ENCODE measurements around the gene GALNT8. TPM values are rescaled to one million over a fixed set of nuclear protein-coding genes. Genes with fewer than 3 reads are reported as not detected.

Gene GALNT8
- total RNA-seq, 1 experiment from 2014 or later: 5.4 TPM

DNA sequence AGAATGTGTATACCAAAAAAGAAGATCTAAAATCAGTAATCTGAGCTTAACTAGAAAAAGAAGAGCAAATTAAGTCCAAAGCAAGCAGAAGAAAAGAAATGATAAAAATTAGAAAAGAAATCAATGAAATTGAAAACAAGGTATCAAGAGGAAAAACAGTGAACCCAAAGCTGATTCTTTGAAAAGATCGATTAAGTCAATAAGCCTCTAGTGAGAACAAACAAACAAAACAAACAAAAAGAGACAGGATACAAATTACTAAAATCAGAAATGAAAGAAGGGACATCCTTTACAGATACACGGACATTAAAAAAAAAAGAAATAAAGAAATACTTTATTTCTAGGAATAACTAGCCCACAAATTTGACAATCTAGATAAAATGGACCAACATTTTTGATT is 12.9 kb upstream of the GALNT8 start:
- H3K4ac ChIP-seq (ENCODE audit: low read depth, low read length): no peak overlapping the region
- no peak overlapping the region for H2BK12ac ChIP-seq (ENCODE audit: insufficient read length, low read depth, low read length)
- WGBS (ENCODE audit: extremely low coverage, insufficient read length, low lambda C conversion rate): no CpG with 5 or more reads among the region's 2 CpGs
- H3K56ac ChIP-seq (ENCODE audit: insufficient read length, low read depth, low read length): no peak overlapping the region
- H3K4me2 ChIP-seq (ENCODE audit: insufficient read depth, insufficient read length, low read length): no peak overlapping the region
- Mint-ChIP-seq H3K4me1 (peaks cover 7 to 9% of the 10 kb centered on the region in 2 experiments), H3K9me3 (no peaks in the 10 kb centered on the region), H3K27ac (no peak overlapping the region), H3K36me3 (ENCODE audit: insufficient read depth in 1 of 3, low read depth in 3 of 3) (peaks cover 0 to 15% (median 0%) of the 10 kb centered on the region in 3 experiments; a peak in 2 of 7 replicates), H3K4me3 (no peak overlapping the region), H3K27me3 (ENCODE audit: low read depth) (no peaks in the 10 kb centered on the region)
- H2BK15ac ChIP-seq (ENCODE audit: low read depth, low read length): no peak overlapping the region
- H3K23me2 ChIP-seq (ENCODE audit: insufficient read length, low read depth, low read length, poor library complexity, severe bottlenecking): no peaks in the 10 kb centered on the region
- no peak overlapping the region for H2BK120ac ChIP-seq (ENCODE audit: low read depth, low read length, poor library complexity, severe bottlenecking)
- no peak overlapping the region for H3K14ac ChIP-seq (ENCODE audit: insufficient read depth, low read length)
- H3K23ac ChIP-seq (ENCODE audit: insufficient read length, low read depth, low read length): no peak overlapping the region
- H3K9ac ChIP-seq (ENCODE audit: extremely low read depth, insufficient read length, low read length): no peak overlapping the region
- H3K27me3 ChIP-seq (ENCODE audit: insufficient read depth, low read length): no peaks in the 10 kb centered on the region
- H4K91ac ChIP-seq (ENCODE audit: insufficient read length, low read depth, low read length): no peak overlapping the region
- H3K4me1 ChIP-seq (ENCODE audit: insufficient read depth, low read length): no peaks in the 10 kb centered on the region
- TF ChIP-seq, protein P1, sequence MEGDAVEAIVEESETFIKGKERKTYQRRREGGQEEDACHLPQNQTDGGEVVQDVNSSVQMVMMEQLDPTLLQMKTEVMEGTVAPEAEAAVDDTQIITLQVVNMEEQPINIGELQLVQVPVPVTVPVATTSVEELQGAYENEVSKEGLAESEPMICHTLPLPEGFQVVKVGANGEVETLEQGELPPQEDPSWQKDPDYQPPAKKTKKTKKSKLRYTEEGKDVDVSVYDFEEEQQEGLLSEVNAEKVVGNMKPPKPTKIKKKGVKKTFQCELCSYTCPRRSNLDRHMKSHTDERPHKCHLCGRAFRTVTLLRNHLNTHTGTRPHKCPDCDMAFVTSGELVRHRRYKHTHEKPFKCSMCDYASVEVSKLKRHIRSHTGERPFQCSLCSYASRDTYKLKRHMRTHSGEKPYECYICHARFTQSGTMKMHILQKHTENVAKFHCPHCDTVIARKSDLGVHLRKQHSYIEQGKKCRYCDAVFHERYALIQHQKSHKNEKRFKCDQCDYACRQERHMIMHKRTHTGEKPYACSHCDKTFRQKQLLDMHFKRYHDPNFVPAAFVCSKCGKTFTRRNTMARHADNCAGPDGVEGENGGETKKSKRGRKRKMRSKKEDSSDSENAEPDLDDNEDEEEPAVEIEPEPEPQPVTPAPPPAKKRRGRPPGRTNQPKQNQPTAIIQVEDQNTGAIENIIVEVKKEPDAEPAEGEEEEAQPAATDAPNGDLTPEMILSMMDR (conservative IDR thresholded peaks at IDR 0.05): no peak
- DNase-seq: no peak
- H3K27ac ChIP-seq (ENCODE audit: insufficient read length, low read depth, low read length): no peak overlapping the region
- no peaks in the 10 kb centered on the region for H3K79me1 ChIP-seq (ENCODE audit: insufficient read depth, low read depth, low read length, poor library complexity, severe bottlenecking)
- H3K9me3 ChIP-seq (ENCODE audit: control insufficient read depth, low read depth, low read length): no peaks in the 10 kb centered on the region
- no peak overlapping the region for H3T11ph ChIP-seq (ENCODE audit: low read length)
- no peak overlapping the region for H4K8ac ChIP-seq (replicated peaks; ENCODE audit: insufficient read length, low read depth, low read length)
- no peak overlapping the region for H2BK5ac ChIP-seq (ENCODE audit: insufficient read length, low read length)
- no peaks in the 10 kb centered on the region for H4K20me1 ChIP-seq (ENCODE audit: control insufficient read depth, insufficient read depth, insufficient read length)
- H3K79me2 ChIP-seq (ENCODE audit: insufficient read depth, low read length): no peaks in the 10 kb centered on the region
- no peak overlapping the region for H3K18ac ChIP-seq (ENCODE audit: insufficient read length, low read depth, low read length)
- H2AK5ac ChIP-seq (ENCODE audit: insufficient read length, low read length): no peak overlapping the region
- no peak overlapping the region for H2BK20ac ChIP-seq (ENCODE audit: low read depth, low read length, poor library complexity, severe bottlenecking)
- H4K5ac ChIP-seq (ENCODE audit: insufficient read length, low read depth, low read length): no peak overlapping the region
- no peak overlapping the region for H2AFZ ChIP-seq (ENCODE audit: low read length)

Data from H9 (cell line).